Measurements from ENCODE around the gene CYBC1. TPM values are rescaled to one million over a fixed set of nuclear protein-coding genes. Genes with fewer than 3 reads are reported as not detected.
A peak's percentile ranks its signal among the peaks of the same experiment; 100 is the strongest.

CYBC1 gene
- total RNA-seq, 3 donors from 2014 or later (not counting 1 experiment from before 2014, with no cell fraction given): 168 to 219 (median 192) TPM

DNA sequence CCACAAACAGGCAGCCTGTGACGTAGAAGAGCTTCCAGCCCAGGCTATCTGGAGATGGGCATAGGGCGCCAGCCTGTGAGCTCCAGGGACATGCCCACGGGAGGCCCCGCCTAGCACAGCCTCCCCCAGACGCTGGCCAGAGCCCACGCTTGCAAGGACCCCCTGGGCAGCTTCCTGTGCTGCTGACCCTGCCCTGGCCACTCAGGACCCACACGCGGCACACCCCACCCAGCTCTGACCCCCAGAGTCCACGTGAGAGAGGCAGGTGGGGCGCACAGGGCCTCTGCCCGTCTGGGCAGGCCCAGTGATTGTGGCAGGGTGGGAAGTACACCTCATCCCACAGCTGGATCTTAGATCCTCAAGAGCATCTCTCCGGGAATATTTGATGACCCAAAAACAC lies 3.9 kb downstream of the CYBC1 start:
- no peak overlapping the region for H3K27ac ChIP-seq (ENCODE audit: low read length)
- Mint-ChIP-seq H3K36me3 (no peaks in the 10 kb centered on the region), H3K9me3 (no peaks in the 10 kb centered on the region), H3K4me3 (no peak overlapping the region), H3K27ac (peak overlapping the region; percentile 80 to 81), H3K27me3 (ENCODE audit: low read depth in 2 of 2) (no peaks in the 10 kb centered on the region), H3K4me1 (peaks cover 25 to 45% of the 10 kb centered on the region in 2 donors)
- WGBS (ENCODE audit: insufficient coverage): 90% methylated on average over 12 of the region's 12 CpGs
- H3K27me3 ChIP-seq (ENCODE audit: control insufficient read depth, insufficient read depth, low read length): no peaks in the 10 kb centered on the region
- peaks cover 48% of the 10 kb centered on the region for H3K36me3 ChIP-seq (ENCODE audit: control insufficient read depth, insufficient read depth, low read length)
- H3K4me3 ChIP-seq (ENCODE audit: low read length): no peak overlapping the region
- no peak for ATAC-seq
- intact Hi-C loops (cut with micrococcal nuclease): no loop called here
- TF ChIP-seq CTCF (IDR thresholded peaks at IDR 0.05): no peak
- DNase-seq: no peak
- H3K4me1 ChIP-seq (ENCODE audit: control insufficient read depth, insufficient read depth, low read length): peaks cover 57% of the 10 kb centered on the region
- H3K9me3 ChIP-seq (ENCODE audit: control insufficient read depth, insufficient read depth, low read length): no peaks in the 10 kb centered on the region

DNA sequence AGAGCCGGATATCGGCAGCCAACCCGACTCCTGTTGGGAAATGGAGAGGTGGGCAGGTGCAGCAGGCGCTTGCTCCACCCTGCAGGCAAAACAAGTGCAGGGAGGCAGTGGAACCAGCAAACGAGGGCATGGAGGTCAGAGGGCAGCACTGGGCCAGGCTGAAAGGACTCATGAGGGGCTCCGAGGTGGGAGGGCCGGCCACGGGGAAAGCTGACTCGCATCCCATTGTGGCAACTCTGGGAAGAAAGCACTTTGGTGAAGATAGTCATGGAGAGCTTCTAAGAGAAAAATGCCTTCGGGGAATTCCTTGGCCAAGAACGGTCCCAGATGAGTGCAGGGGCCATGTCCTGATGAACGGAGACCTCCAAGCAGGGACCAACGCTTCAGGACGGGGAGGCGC lies 4.4 kb downstream of the CYBC1 start:
- no peaks in the 10 kb centered on the region for H3K36me3 Mint-ChIP-seq
- peaks cover 49% of the 10 kb centered on the region for H3K36me3 ChIP-seq (ENCODE audit: control insufficient read depth, insufficient read depth, low read length)

DNA sequence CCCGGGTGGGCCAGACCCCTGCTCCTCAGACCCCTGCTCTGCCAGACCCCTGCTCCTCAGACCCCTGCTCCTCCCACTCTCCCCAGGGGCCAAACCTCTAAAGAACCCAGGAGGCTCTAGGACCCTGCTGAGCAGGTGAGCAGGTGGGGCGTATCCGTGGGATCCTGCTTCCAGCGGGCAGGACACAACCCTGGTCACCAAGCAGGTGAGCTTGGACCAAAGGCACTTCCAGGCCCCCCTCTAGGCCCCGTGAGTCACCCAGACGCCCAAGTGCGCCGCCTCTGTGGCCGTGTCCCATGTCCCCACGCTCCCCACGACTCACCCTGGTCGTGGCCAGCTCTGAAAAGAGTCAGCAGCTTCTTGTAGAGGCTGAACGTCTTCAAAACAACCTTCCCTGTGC lies 5.0 kb downstream of the CYBC1 start:
- no peaks in the 10 kb centered on the region for H3K36me3 Mint-ChIP-seq
- Histone ChIP-seq H3K27me3 (ENCODE audit: control insufficient read depth, insufficient read depth, low read length) (no peaks in the 10 kb centered on the region), H3K9me3 (ENCODE audit: control insufficient read depth, insufficient read depth, low read length) (no peaks in the 10 kb centered on the region), H3K36me3 (ENCODE audit: control insufficient read depth, insufficient read depth, low read length) (peaks cover 49% of the 10 kb centered on the region), H3K27ac (ENCODE audit: low read length) (no peak overlapping the region), H3K4me3 (ENCODE audit: low read length) (no peak overlapping the region), H3K4me1 (ENCODE audit: control insufficient read depth, insufficient read depth, low read length) (peaks cover 57% of the 10 kb centered on the region)
- TF ChIP-seq CTCF (IDR thresholded peaks at IDR 0.05): no peak
- H3K4me3 Mint-ChIP-seq: no peak overlapping the region
- ATAC-seq: no peak
- peaks cover 15 to 38% of the 10 kb centered on the region in 2 donors for H3K4me1 Mint-ChIP-seq
- no peaks in the 10 kb centered on the region for H3K9me3 Mint-ChIP-seq
- WGBS (ENCODE audit: insufficient coverage): 77% methylated on average over 13 of the region's 13 CpGs
- H3K27ac Mint-ChIP-seq: peak overlapping the region in 1 of 2 donors; percentile 81
- intact Hi-C loops (cut with micrococcal nuclease): no loop called here
- H3K27me3 Mint-ChIP-seq (ENCODE audit: low read depth in 2 of 2): no peaks in the 10 kb centered on the region
- no peak for DNase-seq

More for the DNA sequence above, 4.4 kb downstream of the CYBC1 start:
- peaks cover 20 to 43% of the 10 kb centered on the region in 2 donors for H3K4me1 Mint-ChIP-seq
- Histone ChIP-seq H3K4me3 (ENCODE audit: low read length) (no peak overlapping the region), H3K27me3 (ENCODE audit: control insufficient read depth, insufficient read depth, low read length) (no peaks in the 10 kb centered on the region), H3K27ac (ENCODE audit: low read length) (no peak overlapping the region), H3K4me1 (ENCODE audit: control insufficient read depth, insufficient read depth, low read length) (peaks cover 53% of the 10 kb centered on the region), H3K9me3 (ENCODE audit: control insufficient read depth, insufficient read depth, low read length) (no peaks in the 10 kb centered on the region)
- no peaks in the 10 kb centered on the region for H3K27me3 Mint-ChIP-seq (ENCODE audit: low read depth in 2 of 2)
- DNase-seq (no peak), ATAC-seq (no peak)
- no peak for TF ChIP-seq CTCF (IDR thresholded peaks at IDR 0.05)
- intact Hi-C loops (cut with micrococcal nuclease): no loop called here
- 95% methylated on average over 15 of the region's 15 CpGs for WGBS (ENCODE audit: insufficient coverage)
- no peaks in the 10 kb centered on the region for H3K9me3 Mint-ChIP-seq
- no peak overlapping the region for H3K4me3 Mint-ChIP-seq
- peak overlapping the region in 1 of 2 donors; percentile 81 for H3K27ac Mint-ChIP-seq

DNA sequence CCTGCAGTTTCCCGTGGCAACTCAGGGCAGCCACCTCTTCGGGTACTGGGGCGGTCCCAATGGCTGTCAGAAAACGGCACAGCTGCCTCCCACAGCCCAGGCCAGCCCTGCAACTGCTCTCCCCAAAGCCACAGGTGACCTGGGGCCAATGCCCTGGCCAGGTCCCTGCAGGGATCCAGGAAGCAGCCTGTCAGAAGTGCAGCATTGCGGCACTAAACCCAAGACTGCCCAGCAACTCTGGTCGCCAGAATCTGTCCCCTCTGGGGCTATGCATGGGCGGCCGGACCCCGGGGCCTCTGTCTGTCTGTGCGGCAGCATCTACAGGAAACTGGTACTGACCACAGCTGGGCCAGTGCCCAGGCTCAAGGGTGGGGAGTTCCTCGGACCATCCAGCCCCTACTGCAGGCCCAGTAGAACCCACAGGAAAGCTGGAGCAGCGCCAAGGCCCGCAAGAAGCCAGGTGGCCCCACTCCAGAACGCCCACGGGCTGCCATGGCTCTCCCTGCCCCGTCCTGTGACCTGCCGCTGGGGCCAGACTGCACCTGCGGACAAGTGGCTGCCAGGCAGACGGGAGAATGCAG lies 5.5 kb downstream of the CYBC1 start:
- no peak for DNase-seq
- H3K27ac ChIP-seq (ENCODE audit: low read length): no peak overlapping the region
- Mint-ChIP-seq H3K4me1 (peaks cover 15 to 42% of the 10 kb centered on the region in 2 donors), H3K4me3 (no peak overlapping the region), H3K9me3 (no peaks in the 10 kb centered on the region), H3K27me3 (ENCODE audit: low read depth in 2 of 2) (no peaks in the 10 kb centered on the region), H3K36me3 (no peaks in the 10 kb centered on the region), H3K27ac (no peak overlapping the region)
- no peak for TF ChIP-seq CTCF (IDR thresholded peaks at IDR 0.05)
- intact Hi-C loops (cut with micrococcal nuclease): no loop called here
- H3K36me3 ChIP-seq (ENCODE audit: control insufficient read depth, insufficient read depth, low read length): peaks cover 50% of the 10 kb centered on the region
- ATAC-seq: no peak
- H3K9me3 ChIP-seq (ENCODE audit: control insufficient read depth, insufficient read depth, low read length): no peaks in the 10 kb centered on the region
- no peaks in the 10 kb centered on the region for H3K27me3 ChIP-seq (ENCODE audit: control insufficient read depth, insufficient read depth, low read length)
- peaks cover 60% of the 10 kb centered on the region for H3K4me1 ChIP-seq (ENCODE audit: control insufficient read depth, insufficient read depth, low read length)
- H3K4me3 ChIP-seq (ENCODE audit: low read length): no peak overlapping the region
- 48% methylated on average over 19 of the region's 19 CpGs for WGBS (ENCODE audit: insufficient coverage)
